Mucosa of rectum (tissue), 2 donors: ENCODE results near the gene BCAS1.
A peak's percentile ranks its signal among the peaks of the same experiment; 100 is the strongest.

Experiments
- H3K27ac ChIP-seq, 2 donors: one replicate each; pipeline ENCODE4 v1.7.0; 2013; ENCODE audit warnings: inconsistent platforms in 2 of 2, low read depth in 2 of 2, low read length in 2 of 2
- H3K27me3 ChIP-seq, 2 donors: one replicate each; pipeline ENCODE4 v1.7.0; 2013; ENCODE audit warnings: low read length in 2 of 2; ENCODE audit not compliant: control insufficient read depth in 2 of 2, insufficient read depth in 2 of 2
- H3K36me3 ChIP-seq, 2 donors: one replicate each; pipeline ENCODE4 v1.7.0; 2013; ENCODE audit warnings: low read length in 2 of 2; ENCODE audit not compliant: control insufficient read depth in 2 of 2, insufficient read depth in 2 of 2
- H3K4me1 ChIP-seq, 2 donors: one replicate each; pipeline ENCODE4 v1.7.0; 2013; ENCODE audit warnings: low read length in 2 of 2, mild to moderate bottlenecking in 1 of 2; ENCODE audit not compliant: control insufficient read depth in 2 of 2, insufficient read depth in 2 of 2
- H3K4me3 ChIP-seq, 2 donors: one replicate each; pipeline ENCODE4 v1.7.0; 2013; ENCODE audit warnings: low read length in 2 of 2
- H3K9ac ChIP-seq, 2 donors: one replicate each; pipeline ENCODE4 v1.7.0; 2013; ENCODE audit warnings: low read length in 2 of 2, low read depth in 1 of 2, mild to moderate bottlenecking in 1 of 2
- H3K9me3 ChIP-seq, 2 donors: one replicate each; pipeline ENCODE4 v1.7.0; 2013; ENCODE audit warnings: low read length in 2 of 2; ENCODE audit not compliant: control insufficient read depth in 2 of 2
- donor health status: healthy.
- donor health status: Normal muscosa, but diverticular disease.

The BCAS1 gene

DNA sequence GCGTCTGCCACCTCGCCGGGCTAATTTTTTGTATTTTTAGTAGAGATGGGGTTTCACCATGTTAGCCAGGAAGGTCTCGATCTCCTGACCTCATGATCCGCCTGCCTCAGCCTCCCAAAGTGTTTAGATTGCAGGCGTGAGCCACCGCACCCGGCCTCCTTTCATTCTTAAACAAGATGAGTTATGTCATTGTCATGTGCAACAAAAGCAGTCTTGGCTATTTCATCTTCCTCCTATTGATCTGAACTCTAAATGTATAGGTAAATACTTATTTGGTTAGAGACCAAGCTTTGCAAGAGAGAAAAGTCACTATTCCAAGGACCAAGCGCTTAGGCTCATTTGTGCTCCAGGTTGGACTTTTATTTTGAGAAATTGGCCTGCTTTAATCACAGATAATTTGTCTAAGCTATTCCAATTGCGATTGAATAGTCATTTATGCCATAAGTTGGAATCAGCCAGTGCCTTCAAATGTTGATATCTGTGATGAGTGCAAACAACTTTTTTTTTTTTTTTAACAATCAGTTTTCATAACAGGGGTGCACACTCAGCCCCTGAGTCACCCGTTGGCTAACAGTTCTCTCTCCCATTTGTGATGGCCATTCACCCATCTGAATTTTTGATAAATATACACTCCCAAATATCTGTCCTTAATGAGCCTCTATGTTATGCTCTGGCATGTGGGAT is 167.3 kb downstream of the BCAS1 start:
- Histone ChIP-seq H3K4me3 (no peak overlapping the region), H3K9me3 (no peaks in the 10 kb centered on the region), H3K9ac (no peak overlapping the region), H3K4me1 (peaks cover 26 to 31% of the 10 kb centered on the region in 2 donors), H3K36me3 (no peaks in the 10 kb centered on the region), H3K27ac (no peak overlapping the region), H3K27me3 (no peaks in the 10 kb centered on the region)

DNA sequence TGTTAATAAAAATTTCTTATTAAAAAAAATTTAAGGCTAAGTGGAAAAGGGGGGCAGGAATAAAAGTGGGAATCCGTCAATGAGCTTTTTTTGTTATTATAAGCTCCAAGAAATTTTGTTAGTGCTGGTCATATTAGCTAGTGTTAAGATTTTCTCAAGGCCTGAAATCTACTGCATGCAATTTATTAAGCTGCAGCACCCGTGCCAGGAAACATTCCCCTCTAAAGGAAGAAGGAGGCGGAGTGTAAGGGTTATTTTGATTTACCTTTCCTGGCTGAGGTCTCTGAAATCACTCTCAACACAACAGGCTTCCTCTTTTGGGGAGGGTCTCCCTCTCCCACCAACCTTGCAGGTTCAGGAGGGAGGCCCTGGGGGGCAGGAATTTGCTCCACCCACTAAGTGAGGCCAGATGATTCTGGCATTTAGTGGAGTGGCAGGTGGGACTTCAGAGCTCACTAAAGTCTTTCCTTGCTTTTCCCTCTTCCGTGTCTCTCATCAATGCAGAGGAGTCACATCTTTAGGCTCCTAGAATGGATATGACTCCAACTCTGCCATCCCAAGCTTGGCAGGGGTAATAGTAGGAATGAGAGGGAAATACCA is 168.8 kb downstream of the BCAS1 start:
- Histone ChIP-seq H3K4me3 (no peak overlapping the region), H3K4me1 (peaks cover 26 to 31% of the 10 kb centered on the region in 2 donors), H3K9ac (no peak overlapping the region), H3K36me3 (no peaks in the 10 kb centered on the region), H3K9me3 (no peaks in the 10 kb centered on the region), H3K27me3 (no peaks in the 10 kb centered on the region), H3K27ac (peak overlapping the region in 1 of 2 donors; percentile 4)

DNA sequence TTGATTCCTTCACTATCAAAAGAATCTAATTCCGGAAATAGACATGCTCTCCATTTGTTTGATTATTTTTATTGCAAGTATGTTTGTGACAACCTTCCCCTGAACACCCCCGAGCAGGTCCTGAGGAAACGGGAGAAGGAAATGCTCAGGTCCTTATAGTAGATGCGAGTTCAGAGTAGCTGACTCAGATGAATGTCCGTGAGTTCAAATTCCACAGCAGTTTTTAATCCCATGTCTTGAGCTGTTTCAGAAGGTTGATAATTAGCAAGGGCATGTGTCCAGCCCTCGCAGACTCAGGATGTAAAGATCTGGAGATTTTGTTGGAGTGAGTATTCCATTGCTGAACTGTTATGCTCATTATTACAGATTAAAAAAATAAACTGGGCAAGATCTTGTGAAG is 169.3 kb downstream of the BCAS1 start:
- H3K4me1 ChIP-seq: peaks cover 26 to 27% of the 10 kb centered on the region in 2 donors

DNA sequence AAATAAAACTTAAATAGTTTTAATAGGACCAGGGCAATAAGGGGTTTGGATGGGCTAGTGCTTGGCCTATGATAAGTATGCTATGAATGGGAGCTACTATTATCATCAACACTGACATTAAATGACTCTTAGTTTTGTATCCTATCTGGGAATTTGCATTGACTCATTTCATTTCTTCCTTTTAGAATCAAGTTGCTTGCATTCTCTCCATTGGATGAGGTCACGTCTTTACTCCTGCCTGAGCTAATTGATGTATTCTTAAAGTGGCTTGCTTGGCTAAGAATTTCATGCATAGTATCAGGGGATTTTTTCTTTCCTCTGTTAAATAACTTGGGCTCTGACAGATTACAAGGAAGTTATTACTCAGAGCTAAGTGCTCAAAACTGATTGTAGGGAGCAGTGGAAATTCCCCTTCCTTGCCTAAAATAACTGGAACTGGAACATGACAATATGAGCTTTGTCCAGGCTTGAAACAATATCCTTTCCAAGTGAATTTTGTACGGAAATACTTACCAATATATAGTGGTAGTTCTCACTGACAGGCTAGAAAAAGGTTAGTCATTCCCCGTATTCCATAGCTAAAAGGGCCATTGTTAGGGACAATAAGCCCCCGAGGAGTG is 169.9 kb downstream of the BCAS1 start:
- Histone ChIP-seq H3K36me3 (no peaks in the 10 kb centered on the region), H3K4me1 (peaks cover 26 to 27% of the 10 kb centered on the region in 2 donors), H3K9ac (no peak overlapping the region), H3K4me3 (peak overlapping the region in 1 of 2 donors; percentile 28), H3K9me3 (no peaks in the 10 kb centered on the region), H3K27me3 (no peaks in the 10 kb centered on the region), H3K27ac (peak overlapping the region; percentile 67 to 77)

More for the DNA sequence above, 169.3 kb downstream of the BCAS1 start:
- no peaks in the 10 kb centered on the region for H3K36me3 ChIP-seq
- H3K27me3 ChIP-seq: no peaks in the 10 kb centered on the region
- H3K9ac ChIP-seq: no peak overlapping the region
- H3K4me3 ChIP-seq: peak overlapping the region in 1 of 2 donors; percentile 28
- no peaks in the 10 kb centered on the region for H3K9me3 ChIP-seq
- peak overlapping the region; percentile 67 to 77 for H3K27ac ChIP-seq

DNA sequence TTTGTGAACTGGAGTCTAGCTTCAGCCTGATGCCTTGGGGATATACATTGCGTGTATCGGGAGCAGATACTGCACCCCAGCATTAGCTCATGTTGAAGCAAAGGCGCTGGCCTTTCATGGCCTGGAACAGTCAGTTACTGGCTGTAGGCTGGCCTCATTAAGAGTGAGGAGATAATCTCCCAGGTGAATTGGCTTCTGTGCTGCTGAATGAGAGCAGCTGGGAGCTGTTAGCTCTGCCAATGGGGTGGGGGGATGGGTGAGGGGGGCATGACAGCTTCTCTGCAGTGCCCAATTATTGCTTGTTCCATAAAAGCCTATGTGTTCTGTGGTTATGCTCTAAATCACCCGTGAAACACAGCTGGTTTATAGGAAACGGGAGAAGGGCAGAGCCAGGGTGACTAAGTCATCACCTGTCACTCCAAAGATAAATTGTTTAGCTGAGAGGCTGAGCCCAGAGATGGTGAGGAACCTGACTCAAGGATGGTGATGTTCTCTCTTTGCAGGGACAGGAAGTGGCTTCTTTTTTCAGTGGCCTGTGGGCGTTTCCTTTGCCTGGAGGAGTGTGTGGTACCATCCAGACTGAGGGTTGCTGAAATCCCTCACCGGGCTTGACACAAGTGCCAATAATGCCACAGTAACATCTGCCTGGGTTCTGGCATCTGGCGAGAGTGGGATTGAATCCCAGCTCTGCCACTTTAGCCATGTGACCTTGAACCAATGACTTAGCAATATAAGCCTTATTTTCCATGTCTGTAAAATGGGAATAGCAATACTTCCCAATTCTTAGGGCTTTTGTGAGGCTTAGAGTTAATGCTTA is 170.8 kb downstream of the BCAS1 start:
- peaks cover 26 to 27% of the 10 kb centered on the region in 2 donors for H3K4me1 ChIP-seq
- H3K4me3 ChIP-seq: no peak overlapping the region
- H3K27me3 ChIP-seq: no peaks in the 10 kb centered on the region
- H3K27ac ChIP-seq: peak overlapping the region; percentile 46 to 54
- H3K36me3 ChIP-seq: no peaks in the 10 kb centered on the region
- H3K9me3 ChIP-seq: no peaks in the 10 kb centered on the region
- H3K9ac ChIP-seq: no peak overlapping the region

DNA sequence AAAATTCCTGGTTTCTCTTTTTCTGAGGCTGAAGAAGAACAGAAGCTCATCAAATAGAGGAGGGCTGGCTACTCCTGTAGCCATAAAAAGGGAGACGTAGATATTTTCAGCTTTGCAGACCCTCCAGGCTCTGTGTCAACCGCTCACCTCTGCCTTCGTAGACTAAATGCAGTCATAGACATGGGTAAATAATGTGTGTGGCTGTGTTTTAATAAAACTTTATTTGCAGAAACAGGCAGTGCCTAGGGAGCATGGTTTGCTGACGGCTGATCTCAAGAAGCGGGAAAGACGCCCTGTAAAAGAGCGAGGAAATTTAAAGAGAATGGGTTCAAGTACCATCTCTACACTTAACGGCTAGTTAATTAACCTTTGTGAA is 171.8 kb downstream of the BCAS1 start:
- no peaks in the 10 kb centered on the region for H3K9me3 ChIP-seq
- no peaks in the 10 kb centered on the region for H3K27me3 ChIP-seq
- no peak overlapping the region for H3K4me3 ChIP-seq
- no peak overlapping the region for H3K9ac ChIP-seq
- H3K36me3 ChIP-seq: no peaks in the 10 kb centered on the region
- H3K4me1 ChIP-seq: peaks cover 26 to 27% of the 10 kb centered on the region in 2 donors
- no peak overlapping the region for H3K27ac ChIP-seq

DNA sequence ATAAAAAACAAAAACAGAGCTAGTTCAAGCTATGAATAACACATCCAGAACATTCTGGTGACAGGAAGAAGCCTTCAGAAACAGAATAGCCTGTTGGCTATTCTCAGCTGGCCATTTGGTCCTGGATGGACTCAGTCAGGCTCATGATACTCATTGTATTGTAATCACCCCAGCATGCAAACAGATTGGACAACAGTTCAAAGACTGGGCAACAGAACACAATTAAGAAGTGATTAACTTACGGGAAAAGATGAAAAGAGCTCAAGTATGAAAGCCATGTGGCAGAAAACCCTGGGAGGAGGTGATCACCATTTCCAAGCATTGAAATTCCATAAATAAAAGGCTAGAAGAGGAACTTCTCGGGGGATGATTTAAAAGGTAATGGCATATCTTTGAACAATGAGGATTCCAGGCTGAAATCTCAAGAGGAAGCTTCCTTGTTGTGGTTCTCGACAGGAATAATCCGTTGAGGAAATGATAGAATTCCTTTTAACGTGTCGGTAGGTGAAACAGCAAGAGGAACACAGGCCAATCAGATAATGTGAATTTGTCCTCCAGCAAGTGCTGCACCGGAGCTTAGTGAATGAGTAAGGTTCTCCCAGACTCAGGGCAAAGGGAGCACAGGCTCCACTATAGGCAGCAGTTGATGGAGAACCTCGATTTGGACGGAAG is 172.4 kb downstream of the BCAS1 start:
- no peak overlapping the region for H3K9ac ChIP-seq
- H3K36me3 ChIP-seq: no peaks in the 10 kb centered on the region
- H3K9me3 ChIP-seq: no peaks in the 10 kb centered on the region
- no peaks in the 10 kb centered on the region for H3K27me3 ChIP-seq
- H3K4me3 ChIP-seq: no peak overlapping the region
- peaks cover 26 to 29% of the 10 kb centered on the region in 2 donors for H3K4me1 ChIP-seq
- H3K27ac ChIP-seq: no peak overlapping the region

DNA sequence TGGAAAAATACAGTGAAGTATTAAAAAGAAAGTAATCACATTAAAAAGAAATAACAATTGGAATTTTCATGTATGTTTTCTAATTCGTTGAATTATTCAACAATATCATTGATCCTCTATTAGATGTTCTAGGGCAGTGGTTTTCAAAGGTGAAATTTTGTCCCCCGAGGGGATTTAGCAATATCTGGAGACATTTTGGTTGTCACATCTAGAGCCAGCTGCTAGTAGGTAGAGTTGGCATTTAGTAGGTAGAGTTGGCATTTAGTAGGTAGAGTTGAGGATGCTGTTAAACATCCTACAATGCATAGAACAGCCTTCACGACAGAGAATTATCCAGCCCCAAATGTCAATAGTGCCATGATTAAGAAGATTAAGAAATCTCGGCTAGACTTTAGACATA is 173.7 kb downstream of the BCAS1 start:
- Histone ChIP-seq H3K4me3 (no peak overlapping the region), H3K9ac (no peak overlapping the region), H3K9me3 (no peaks in the 10 kb centered on the region), H3K4me1 (peaks cover 28% of the 10 kb centered on the region in 2 donors), H3K36me3 (no peaks in the 10 kb centered on the region), H3K27me3 (no peaks in the 10 kb centered on the region), H3K27ac (no peak overlapping the region)

DNA sequence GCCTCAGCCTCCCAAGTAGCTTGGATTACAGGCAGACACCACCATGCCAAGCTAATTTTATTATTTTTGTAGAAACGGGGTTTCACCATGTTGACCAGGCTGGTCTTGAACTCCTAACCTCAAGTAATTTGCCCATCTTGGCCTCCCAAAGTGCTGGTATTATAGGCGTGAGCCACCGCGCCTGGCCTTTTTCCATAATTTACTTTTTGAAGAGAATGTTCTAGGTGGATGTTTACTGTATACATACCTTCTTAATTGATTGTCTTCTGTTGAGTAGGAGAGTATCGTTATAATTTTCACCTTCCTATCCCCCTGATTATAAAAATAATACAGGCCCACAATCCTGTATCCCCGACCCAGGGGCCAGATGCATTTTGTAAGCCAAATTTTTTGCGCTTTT is 174.4 kb downstream of the BCAS1 start:
- Histone ChIP-seq H3K27ac (no peak overlapping the region), H3K4me3 (no peak overlapping the region), H3K9me3 (no peaks in the 10 kb centered on the region), H3K27me3 (no peaks in the 10 kb centered on the region), H3K36me3 (no peaks in the 10 kb centered on the region), H3K9ac (no peak overlapping the region), H3K4me1 (peaks cover 25 to 26% of the 10 kb centered on the region in 2 donors)
